ENCODE data around the gene CEP152.

The CEP152 gene

GRCh38 chr15:48834756-48835155, 23.9 kb upstream of the CEP152 start:
- DNase-seq (ENCODE audit: low read depth) = no peak
- no peak overlapping the region for H3K4me3 ChIP-seq (ENCODE audit: low read depth, low read length)
- TF ChIP-seq MYC (IDR thresholded peaks at IDR 0.05; ENCODE audit: low read depth, low read length) = no peak
- TF ChIP-seq POLR2A (IDR thresholded peaks at IDR 0.05; ENCODE audit: extremely low read depth, insufficient read length) = no peak
- TF ChIP-seq MAX (IDR thresholded peaks at IDR 0.05; ENCODE audit: low read depth, low read length) = no peak
- TF ChIP-seq CTCF (IDR thresholded peaks at IDR 0.05; ENCODE audit: low read depth, low read length) = no peak

- TF ChIP-seq MYC (IDR thresholded peaks at IDR 0.05; ENCODE audit: low read depth, low read length) (no peak), CTCF (IDR thresholded peaks at IDR 0.05; ENCODE audit: low read depth, low read length) (no peak)
- no peak for DNase-seq (ENCODE audit: low read depth)
- H3K4me3 ChIP-seq (ENCODE audit: low read depth, low read length) = no peak overlapping the region
Measured at GRCh38 chr15:48833526-48834239, 22.8 kb upstream of the CEP152 start.

- no peak for TF ChIP-seq MAX (IDR thresholded peaks at IDR 0.05; ENCODE audit: low read depth, low read length)
- TF ChIP-seq CTCF (IDR thresholded peaks at IDR 0.05; ENCODE audit: low read depth, low read length) = no peak
- no peak for TF ChIP-seq MYC (IDR thresholded peaks at IDR 0.05; ENCODE audit: low read depth, low read length)
- no peak for TF ChIP-seq POLR2A (IDR thresholded peaks at IDR 0.05; ENCODE audit: extremely low read depth, insufficient read length)
- DNase-seq (ENCODE audit: low read depth) = no peak
- no peak overlapping the region for H3K4me3 ChIP-seq (ENCODE audit: low read depth, low read length)
Measured at GRCh38 chr15:48832648-48833047, 21.8 kb upstream of the CEP152 start.

GRCh38 chr15:48828906-48829305, 18.0 kb upstream of the CEP152 start:
- H3K4me3 ChIP-seq (ENCODE audit: low read depth, low read length) = no peak overlapping the region
- no peak for DNase-seq (ENCODE audit: low read depth)
- TF ChIP-seq MAX (IDR thresholded peaks at IDR 0.05; ENCODE audit: low read depth, low read length) = no peak

- DNase-seq (ENCODE audit: low read depth) = no peak
- no peak overlapping the region for H3K4me3 ChIP-seq (ENCODE audit: low read depth, low read length)
- no peak for TF ChIP-seq MYC (IDR thresholded peaks at IDR 0.05; ENCODE audit: low read depth, low read length)
- TF ChIP-seq MAX (IDR thresholded peaks at IDR 0.05; ENCODE audit: low read depth, low read length) = no peak
- no peak for TF ChIP-seq CTCF (IDR thresholded peaks at IDR 0.05; ENCODE audit: low read depth, low read length)
- no peak for TF ChIP-seq POLR2A (IDR thresholded peaks at IDR 0.05; ENCODE audit: extremely low read depth, insufficient read length)
Measured at GRCh38 chr15:48828471-48828870, 17.6 kb upstream of the CEP152 start.

GRCh38 chr15:48825075-48825474, 14.2 kb upstream of the CEP152 start:
- DNase-seq (ENCODE audit: low read depth) = no peak
- H3K4me3 ChIP-seq (ENCODE audit: low read depth, low read length) = no peak overlapping the region
- no peak for TF ChIP-seq CTCF (IDR thresholded peaks at IDR 0.05; ENCODE audit: low read depth, low read length)
- no peak for TF ChIP-seq MYC (IDR thresholded peaks at IDR 0.05; ENCODE audit: low read depth, low read length)
- no peak for TF ChIP-seq POLR2A (IDR thresholded peaks at IDR 0.05; ENCODE audit: extremely low read depth, insufficient read length)
- TF ChIP-seq MAX (IDR thresholded peaks at IDR 0.05; ENCODE audit: low read depth, low read length) = no peak
